Caco-2 (cell line): Measurements from ENCODE around the gene PPARA. TPM values are rescaled to one million over a fixed set of nuclear protein-coding genes. Genes with fewer than 3 reads are reported as not detected.

Experiments used
- BruUV-seq: library from RNA; stranded (reverse); fragments of 400-500 nt; replicated peaks from 2 replicates; lab custom pipeline; 2021; lab: Mats Ljungman, UMichigan
- CTCF ChIA-PET: fragments of 300-600 bp; sonication (Branson Sonifier 250); formaldehyde crosslinking; loops from one replicate; lab custom pipeline; 2022; ENCODE audit warnings: antibody characterized with exemption; lab: Charles Lee
- POLR2A ChIA-PET: fragments of 300-600 bp; sonication (Branson Sonifier 250); formaldehyde crosslinking; loops from one replicate; lab custom pipeline; 2022; ENCODE audit warnings: antibody characterized with exemption; lab: Charles Lee
- DNase-seq, 2 experiments: peaks; one replicate each; pipeline versions ENCODE4 v3.0.0 to v3.0.0-alpha.2; 2020 to 2022
- H3K27me3 ChIP-seq: replicated peaks from 2 replicates; pipeline ENCODE4 v1.6.0; 2011; ENCODE audit warnings: low read length; ENCODE audit not compliant: control insufficient read depth, insufficient read depth
- H3K36me3 ChIP-seq: 2 replicates; pipeline ENCODE4 v1.5.1; 2011; ENCODE audit warnings: low read length; ENCODE audit not compliant: control insufficient read depth, insufficient read depth
- H3K4me1 ChIP-seq: fragments of 250-450 bp; sonication (Bioruptor Pico); 2 replicates; pipeline ENCODE4 v1.5.1; 2020; ENCODE audit warnings: mild to moderate bottlenecking
- H3K4me3 ChIP-seq: 2 replicates; pipeline ENCODE4 v1.5.1; 2011; ENCODE audit warnings: low read depth, mild to moderate bottlenecking, control low read depth, low read length
- H3K9me3 ChIP-seq: fragments of 250-450 bp; sonication (Bioruptor Pico); 2 replicates; pipeline ENCODE4 v1.5.1; 2020; ENCODE audit warnings: mild to moderate bottlenecking, moderate library complexity
- H3K27ac Mint-ChIP-seq: one replicate; pipeline ENCODE4 v1.8.0; 2022; ENCODE audit warnings: mixed read lengths; ENCODE audit not compliant: unreplicated experiment
- H3K27me3 Mint-ChIP-seq: one replicate; pipeline ENCODE4 v1.8.0; 2022; ENCODE audit warnings: mixed read lengths; ENCODE audit not compliant: insufficient read depth, unreplicated experiment
- H3K36me3 Mint-ChIP-seq: one replicate; pipeline ENCODE4 v1.8.0; 2022; ENCODE audit warnings: mild to moderate bottlenecking, mixed read lengths; ENCODE audit not compliant: insufficient read depth, unreplicated experiment
- H3K4me1 Mint-ChIP-seq: one replicate; pipeline ENCODE4 v1.8.0; 2022; ENCODE audit warnings: low read depth, mixed read lengths; ENCODE audit not compliant: unreplicated experiment
- H3K4me3 Mint-ChIP-seq: one replicate; pipeline ENCODE4 v1.8.0; 2022; ENCODE audit warnings: mild to moderate bottlenecking, moderate library complexity, mixed read lengths; ENCODE audit not compliant: unreplicated experiment
- H3K9me3 Mint-ChIP-seq: one replicate; pipeline ENCODE4 v1.8.0; 2022; ENCODE audit warnings: mixed read lengths; ENCODE audit not compliant: unreplicated experiment
- CTCF ChIP-seq, 2 experiments: fragments of 200-600 bp in 1 of 2; IDR thresholded peaks; 1 replicate in 1 of 2; 2 replicates in 1 of 2; pipeline versions ENCODE4 v1.5.1 to v1.8.0; 2011 to 2022; ENCODE audit warnings: antibody characterized with exemption in 1 of 2, control low read depth in 1 of 2, inconsistent platforms in 1 of 2, low read depth in 1 of 2, low read length in 1 of 2, mild to moderate bottlenecking in 1 of 2, moderate library complexity in 1 of 2; ENCODE audit not compliant: insufficient read depth in 1 of 2, severe bottlenecking in 1 of 2, unreplicated experiment in 1 of 2
- intact Hi-C: fragments of 100-400 bp; cut with micrococcal nuclease; formaldehyde crosslinking; loops from one replicate; pipeline ENCODE4 v1.10.0; 2022; ENCODE audit not compliant: unreplicated experiment
- total RNA-seq: library from RNA; stranded (reverse); gene quantifications from 2 replicates; pipeline ENCODE4 v1.2.3, GENCODE V29; 2022

Gene PPARA
- total RNA-seq, 1 experiment from 2014 or later = 13.4 TPM

- Histone ChIP-seq H3K27me3 (no peaks in the 10 kb centered on the region), H3K4me3 (no peak overlapping the region), H3K4me1 (peaks cover 18% of the 10 kb centered on the region), H3K36me3 (no peaks in the 10 kb centered on the region; the same call in 1 of the 2 replicates), H3K9me3 (no peaks in the 10 kb centered on the region)
- DNase-seq = no peak
- POLR2A ChIA-PET = interaction anchor here (0.5 to 0.6 kb wide), 2 partner anchors 13 to 38 kb away, joined by 3 to 6 read pairs; no protein-coding TSS in a partner anchor
- H3K4me1 Mint-ChIP-seq = no peaks in the 10 kb centered on the region
- no peaks in the 10 kb centered on the region for H3K27me3 Mint-ChIP-seq
- no peak for TF ChIP-seq CTCF (IDR thresholded peaks at IDR 0.05; ENCODE audit: insufficient read depth in 1 of 2, low read depth in 1 of 2, low read length in 1 of 2, severe bottlenecking in 1 of 2, unreplicated experiment in 1 of 2)
- H3K27ac Mint-ChIP-seq = no peak overlapping the region
- BruUV-seq = no TSS peak
- no peak overlapping the region for H3K4me3 Mint-ChIP-seq
- no peaks in the 10 kb centered on the region for H3K36me3 Mint-ChIP-seq
- intact Hi-C loops = no loop called here
- CTCF ChIA-PET = interaction anchor here (0.8 kb wide), 1 partner anchor 156 kb away, joined by 3 read pairs; no protein-coding TSS in a partner anchor
- no peaks in the 10 kb centered on the region for H3K9me3 Mint-ChIP-seq
Measured at GRCh38 chr22:46162771-46163556, 12.6 kb downstream of the PPARA start.

DNA sequence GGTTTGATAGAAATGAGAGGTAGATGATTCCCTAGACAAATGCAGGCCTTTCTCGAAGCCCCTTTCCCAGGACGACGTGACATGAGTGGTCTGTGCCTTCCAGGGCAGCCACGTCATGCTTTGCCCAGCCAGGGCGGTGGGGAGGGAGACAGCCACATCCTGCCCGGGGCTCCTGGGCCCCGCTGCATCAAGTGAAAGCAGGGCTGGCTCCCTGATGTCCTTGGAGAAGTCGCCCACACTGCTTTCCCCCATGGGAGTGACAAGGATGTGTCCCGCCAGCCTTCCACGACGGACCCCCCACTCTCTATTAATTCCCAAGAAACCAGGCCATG is 13.2 kb downstream of the PPARA start:
- no peaks in the 10 kb centered on the region for H3K27me3 Mint-ChIP-seq
- no peak for TF ChIP-seq CTCF (IDR thresholded peaks at IDR 0.05; ENCODE audit: insufficient read depth in 1 of 2, low read depth in 1 of 2, low read length in 1 of 2, severe bottlenecking in 1 of 2, unreplicated experiment in 1 of 2)
- no peak for DNase-seq
- no peaks in the 10 kb centered on the region for H3K36me3 Mint-ChIP-seq
- BruUV-seq = no TSS peak
- POLR2A ChIA-PET = interaction anchor here (0.6 kb wide), 1 partner anchor 14 kb away, joined by 3 read pairs; no protein-coding TSS in a partner anchor
- H3K9me3 Mint-ChIP-seq = peaks cover 2% of the 10 kb centered on the region
- no peak overlapping the region for H3K4me3 ChIP-seq
- H3K4me1 ChIP-seq = peaks cover 18% of the 10 kb centered on the region
- H3K27ac Mint-ChIP-seq = no peak overlapping the region
- CTCF ChIA-PET = interaction anchor here (0.8 kb wide), 1 partner anchor 157 kb away, joined by 3 read pairs; no protein-coding TSS in a partner anchor
- no peaks in the 10 kb centered on the region for H3K4me1 Mint-ChIP-seq
- H3K4me3 Mint-ChIP-seq = no peak overlapping the region
- no peaks in the 10 kb centered on the region; the same call in 1 of the 2 replicates for H3K36me3 ChIP-seq
- H3K9me3 ChIP-seq = no peaks in the 10 kb centered on the region
- intact Hi-C loops = no loop called here
- no peaks in the 10 kb centered on the region for H3K27me3 ChIP-seq

DNA sequence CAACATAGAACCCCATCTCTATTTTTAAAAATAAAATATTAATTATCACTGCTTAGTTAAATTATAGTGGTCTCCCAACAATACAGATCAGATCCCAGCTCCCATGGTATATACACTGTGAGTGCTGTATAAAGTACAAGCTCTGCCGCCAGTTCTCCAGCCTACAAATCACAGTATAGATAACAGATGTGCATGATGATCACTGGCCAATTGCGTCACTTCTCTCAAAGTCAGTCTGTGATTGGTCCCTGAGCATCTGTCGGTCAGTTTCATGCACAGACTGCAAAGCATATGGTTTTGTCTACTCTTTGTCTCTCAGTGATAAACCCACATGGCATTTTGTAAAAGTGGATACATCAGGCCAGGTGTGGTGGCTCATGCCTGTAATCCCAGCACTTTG is 15.7 kb downstream of the PPARA start:
- H3K4me1 ChIP-seq = peaks cover 16% of the 10 kb centered on the region
- H3K36me3 Mint-ChIP-seq = no peaks in the 10 kb centered on the region

More for the DNA sequence above, 15.7 kb downstream of the PPARA start:
- Mint-ChIP-seq H3K27ac (no peak overlapping the region), H3K4me3 (no peak overlapping the region), H3K27me3 (no peaks in the 10 kb centered on the region), H3K9me3 (peaks cover 10% of the 10 kb centered on the region), H3K4me1 (no peaks in the 10 kb centered on the region)
- H3K36me3 ChIP-seq = no peaks in the 10 kb centered on the region
- no peaks in the 10 kb centered on the region for H3K27me3 ChIP-seq
- no peak for DNase-seq
- ChIA-PET POLR2A (no interaction called here), CTCF (no interaction called here)
- H3K9me3 ChIP-seq = peaks cover 9% of the 10 kb centered on the region
- intact Hi-C loops = no loop called here
- no peak overlapping the region for H3K4me3 ChIP-seq
- no TSS peak for BruUV-seq
- TF ChIP-seq CTCF (IDR thresholded peaks at IDR 0.05; ENCODE audit: insufficient read depth in 1 of 2, low read depth in 1 of 2, low read length in 1 of 2, severe bottlenecking in 1 of 2, unreplicated experiment in 1 of 2) = no peak
